Erythroblast (primary cell): ENCODE measurements around the gene RASA3.
"Not testable (repeated sequence)": the region's sequence is repeated elsewhere in the genome, so short reads cannot be mapped to it uniquely, and the experiment has no call there.

Source experiments
- GATA1 ChIP-seq: IDR thresholded peaks from 2 replicates; pipeline ENCODE4 v1.6.1; 2011; ENCODE audit warnings: low read depth, mild to moderate bottlenecking, control low read depth, low read length, moderate library complexity
- POLR2A ChIP-seq: IDR thresholded peaks from 2 replicates; pipeline ENCODE4 v1.6.1; 2011; ENCODE audit warnings: mild to moderate bottlenecking, low read length

- not testable (repeated sequence) for TF ChIP-seq POLR2A, GATA1
Observed at GRCh38 chr13:114114666-114115065, 17.8 kb downstream of the RASA3 start.
